ENCODE measurements around the gene ADGRF3.
"Not testable (repeated sequence)": the region's sequence is repeated elsewhere in the genome, so short reads cannot be mapped to it uniquely, and the experiment has no call there.

Gene ADGRF3, protein sequence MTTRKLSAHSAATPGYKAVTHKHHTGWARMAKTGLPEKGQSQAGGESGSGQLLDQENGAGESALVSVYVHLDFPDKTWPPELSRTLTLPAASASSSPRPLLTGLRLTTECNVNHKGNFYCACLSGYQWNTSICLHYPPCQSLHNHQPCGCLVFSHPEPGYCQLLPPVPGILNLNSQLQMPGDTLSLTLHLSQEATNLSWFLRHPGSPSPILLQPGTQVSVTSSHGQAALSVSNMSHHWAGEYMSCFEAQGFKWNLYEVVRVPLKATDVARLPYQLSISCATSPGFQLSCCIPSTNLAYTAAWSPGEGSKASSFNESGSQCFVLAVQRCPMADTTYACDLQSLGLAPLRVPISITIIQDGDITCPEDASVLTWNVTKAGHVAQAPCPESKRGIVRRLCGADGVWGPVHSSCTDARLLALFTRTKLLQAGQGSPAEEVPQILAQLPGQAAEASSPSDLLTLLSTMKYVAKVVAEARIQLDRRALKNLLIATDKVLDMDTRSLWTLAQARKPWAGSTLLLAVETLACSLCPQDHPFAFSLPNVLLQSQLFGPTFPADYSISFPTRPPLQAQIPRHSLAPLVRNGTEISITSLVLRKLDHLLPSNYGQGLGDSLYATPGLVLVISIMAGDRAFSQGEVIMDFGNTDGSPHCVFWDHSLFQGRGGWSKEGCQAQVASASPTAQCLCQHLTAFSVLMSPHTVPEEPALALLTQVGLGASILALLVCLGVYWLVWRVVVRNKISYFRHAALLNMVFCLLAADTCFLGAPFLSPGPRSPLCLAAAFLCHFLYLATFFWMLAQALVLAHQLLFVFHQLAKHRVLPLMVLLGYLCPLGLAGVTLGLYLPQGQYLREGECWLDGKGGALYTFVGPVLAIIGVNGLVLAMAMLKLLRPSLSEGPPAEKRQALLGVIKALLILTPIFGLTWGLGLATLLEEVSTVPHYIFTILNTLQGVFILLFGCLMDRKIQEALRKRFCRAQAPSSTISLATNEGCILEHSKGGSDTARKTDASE

DNA sequence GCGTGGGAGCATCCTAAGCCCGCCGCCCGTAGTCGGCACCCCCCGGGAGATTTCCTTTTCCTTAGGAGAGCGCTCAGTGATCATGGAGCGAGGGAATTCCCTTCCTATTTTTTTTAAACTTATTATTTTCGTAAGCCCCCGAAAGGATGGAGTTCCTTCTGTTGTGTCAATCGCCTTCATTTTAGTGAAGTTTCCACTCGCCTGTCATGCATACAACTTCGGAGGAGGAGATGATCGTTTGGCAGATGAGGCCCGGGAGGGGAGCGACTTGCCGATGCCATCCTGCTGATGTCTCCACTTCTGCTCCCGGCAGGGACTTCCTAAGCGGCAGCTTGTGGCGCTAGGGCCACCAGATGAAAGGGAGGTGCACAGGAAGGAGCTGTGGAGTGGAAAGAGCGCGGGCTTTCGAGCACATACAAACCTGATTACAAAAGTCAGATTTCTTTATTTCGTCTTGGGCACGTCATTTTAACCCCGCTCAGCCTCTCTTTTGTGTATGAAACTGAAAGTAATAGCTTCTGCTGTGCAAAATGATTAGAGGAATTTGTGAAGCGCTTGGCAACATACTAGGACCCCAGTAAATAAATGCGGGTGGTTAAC is at the start of gene ADGRF3:
Gene ADGRF3, minus strand, starts transcription at position 336 of the 600 bp plus-strand sequence. CDS start 555 bp downstream, outside the sequence.
- DNase-seq, result peak; percentile 73

DNA sequence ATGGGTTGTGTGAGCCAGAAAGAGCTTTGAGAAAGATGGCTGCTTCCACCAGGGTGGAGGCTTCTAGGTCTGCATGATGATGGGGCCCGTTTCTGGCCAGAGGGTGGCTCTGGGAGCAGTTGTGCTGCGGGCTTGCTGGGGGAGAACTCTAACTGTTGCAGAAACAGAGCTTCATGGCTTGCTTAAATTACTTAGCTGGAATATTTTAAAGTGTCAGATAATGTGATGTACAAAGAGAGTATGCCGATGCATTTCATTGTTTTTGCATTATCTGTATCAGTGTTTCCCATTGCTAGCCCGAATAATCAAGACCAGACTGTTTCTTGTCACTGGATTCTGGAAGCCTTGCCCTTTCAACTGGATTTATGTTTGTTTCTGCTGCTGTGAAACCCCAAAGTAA is 48.8 kb upstream of the ADGRF3 start:
- DNase-seq, result peak; percentile 27

- no peak for DNase-seq
Observed at GRCh38 chr2:26394694-26395093, 48.1 kb upstream of the ADGRF3 start.

DNA sequence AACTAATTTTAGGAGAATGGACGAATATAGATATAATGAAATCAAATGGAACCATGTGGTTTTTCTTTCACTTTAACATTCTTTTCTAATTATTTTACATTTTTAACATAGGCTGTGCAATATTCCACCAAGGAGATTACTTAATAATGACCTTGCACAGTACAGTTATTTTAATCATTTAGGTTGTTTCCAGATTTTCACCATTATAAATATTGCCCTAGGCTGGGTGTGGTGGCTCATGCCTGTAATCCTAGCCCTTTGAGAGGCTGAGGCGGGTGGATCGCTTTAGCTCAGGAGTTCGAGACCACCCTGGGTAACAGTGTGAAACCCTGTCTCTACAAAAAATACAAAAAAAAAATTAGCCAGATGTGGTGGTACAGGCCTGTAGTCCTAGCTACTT is 40.6 kb upstream of the ADGRF3 start:
- no peak for DNase-seq

DNA sequence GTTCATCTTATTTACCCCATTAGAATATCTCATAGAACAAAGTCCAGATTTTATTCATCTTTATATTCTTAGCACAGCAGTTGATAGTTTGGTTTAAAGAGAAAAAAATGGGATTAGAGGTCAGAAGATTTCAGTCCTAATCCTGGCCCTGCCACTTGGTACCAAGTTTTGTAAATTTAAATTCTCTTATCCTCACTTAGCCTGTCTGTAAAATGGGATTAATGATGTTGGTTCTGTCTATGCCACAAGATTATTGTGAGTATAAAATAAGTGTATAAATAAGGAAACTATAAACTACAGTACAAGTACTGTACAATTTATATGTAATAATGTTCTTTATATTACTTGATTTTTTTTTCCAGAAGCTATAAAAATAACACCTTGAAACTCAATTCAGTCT is 38.0 kb upstream of the ADGRF3 start:
- DNase-seq, result no peak

- no peak for DNase-seq
Observed at GRCh38 chr2:26384183-26384582, 37.6 kb upstream of the ADGRF3 start.

DNA sequence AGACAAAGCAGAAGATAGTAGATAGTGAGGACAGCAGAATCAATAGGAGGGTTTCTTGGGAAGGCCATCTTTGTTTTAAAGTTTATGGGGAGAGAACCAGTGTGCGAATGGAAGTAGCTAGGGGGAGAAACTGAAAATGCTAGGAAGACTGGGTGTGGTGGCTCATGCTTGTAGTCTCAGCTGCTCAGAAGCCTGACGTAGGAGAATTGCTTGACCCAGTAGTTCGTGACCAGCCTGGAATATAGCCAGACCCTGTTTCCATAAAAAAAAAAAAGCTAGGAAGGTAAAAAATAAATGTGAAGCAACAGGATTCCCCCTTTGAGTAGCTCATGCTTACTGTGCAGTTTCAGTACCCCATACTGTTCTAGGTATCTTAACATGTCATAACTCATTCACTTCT is 36.0 kb upstream of the ADGRF3 start:
- DNase-seq, result no peak

- peak; percentile 76 for DNase-seq
Observed at GRCh38 chr2:26380281-26380680, 33.7 kb upstream of the ADGRF3 start.

- no peak for DNase-seq
Observed at GRCh38 chr2:26376799-26377198, 30.2 kb upstream of the ADGRF3 start.

GRCh38 chr2:26370909-26371308 is 24.3 kb upstream of the ADGRF3 start:
- not testable (repeated sequence) for DNase-seq

DNA sequence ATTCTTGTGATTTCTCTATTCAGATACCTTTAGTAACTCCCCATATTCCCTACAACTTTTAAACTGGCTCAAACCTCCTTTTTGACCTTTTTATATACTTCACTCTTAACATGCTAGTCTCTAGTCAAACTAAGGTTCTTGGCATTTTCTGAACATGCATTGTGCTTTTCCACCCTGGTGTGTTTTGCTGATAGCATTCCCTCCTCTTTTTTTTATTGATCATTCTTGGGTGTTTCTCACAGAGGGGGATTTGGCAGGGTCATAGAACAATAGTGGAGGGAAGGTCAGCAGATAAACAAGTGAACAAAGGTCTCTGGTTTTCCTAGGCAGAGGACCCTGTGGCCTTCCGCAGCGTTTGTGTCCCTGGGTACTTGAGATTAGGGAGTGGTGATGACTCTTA is 23.1 kb upstream of the ADGRF3 start:
- not testable (repeated sequence) for DNase-seq

DNA sequence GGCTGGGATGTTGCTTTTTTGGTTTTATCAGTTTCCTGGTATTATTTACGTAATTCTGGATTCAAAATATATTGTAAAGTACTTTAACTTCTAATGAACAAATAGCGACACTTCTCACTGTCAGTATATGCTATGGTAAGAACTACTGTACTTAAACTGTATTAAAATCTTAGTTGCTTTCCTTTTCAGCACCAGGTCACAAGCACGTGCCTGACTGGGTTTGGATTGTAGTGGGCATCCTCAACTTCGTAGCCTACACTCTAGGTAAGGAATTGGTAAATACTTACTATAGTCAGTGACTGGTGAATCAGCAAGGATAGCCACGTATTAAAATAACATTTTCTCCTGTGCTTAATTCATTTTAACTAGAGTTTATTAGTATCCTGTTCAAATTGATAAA is 20.4 kb upstream of the ADGRF3 start:
- no peak for DNase-seq

DNA sequence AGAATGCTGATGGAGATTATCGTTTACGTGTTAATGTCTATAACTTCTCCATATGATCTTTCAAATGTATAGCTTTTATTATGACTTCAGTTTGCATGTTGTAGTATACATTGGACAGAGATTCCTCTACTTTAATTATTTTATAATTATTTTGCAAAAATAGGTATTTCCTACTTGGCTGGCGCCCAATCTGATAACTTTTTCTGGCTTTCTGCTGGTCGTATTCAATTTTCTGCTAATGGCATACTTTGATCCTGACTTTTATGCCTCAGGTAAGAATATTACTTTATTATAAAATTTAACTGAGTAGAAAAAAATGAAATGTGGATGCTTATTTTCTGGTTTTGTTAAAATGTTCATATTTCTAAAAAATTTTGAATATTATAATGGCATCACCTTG is 18.1 kb upstream of the ADGRF3 start:
- no peak for DNase-seq

DNA sequence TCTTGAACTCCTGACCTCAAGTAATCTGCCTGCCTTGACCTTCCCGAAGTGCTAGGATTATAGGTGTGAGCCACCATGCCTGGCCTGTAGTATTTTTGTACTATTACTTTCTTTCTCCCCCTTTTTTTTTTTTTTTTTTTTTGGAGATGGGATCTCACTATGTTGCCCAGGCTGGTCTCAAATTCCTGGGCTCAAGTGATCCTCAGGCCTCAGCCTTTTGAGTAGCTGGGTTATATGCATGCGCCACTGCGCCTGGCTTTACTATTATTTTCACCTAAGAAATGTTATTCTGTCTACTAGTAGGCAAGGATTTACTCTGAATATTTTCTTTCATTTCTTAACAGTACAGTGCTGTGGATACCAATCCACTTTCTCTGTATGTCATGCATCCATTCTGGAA is 17.4 kb upstream of the ADGRF3 start:
- DNase-seq, result no peak

- no peak for DNase-seq
Observed at GRCh38 chr2:26363323-26363722, 16.7 kb upstream of the ADGRF3 start.

- DNase-seq, result no peak
Observed at GRCh38 chr2:26359886-26360473, 13.4 kb upstream of the ADGRF3 start.

- no peak for DNase-seq
Observed at GRCh38 chr2:26356771-26357170, 10.2 kb upstream of the ADGRF3 start.

DNA sequence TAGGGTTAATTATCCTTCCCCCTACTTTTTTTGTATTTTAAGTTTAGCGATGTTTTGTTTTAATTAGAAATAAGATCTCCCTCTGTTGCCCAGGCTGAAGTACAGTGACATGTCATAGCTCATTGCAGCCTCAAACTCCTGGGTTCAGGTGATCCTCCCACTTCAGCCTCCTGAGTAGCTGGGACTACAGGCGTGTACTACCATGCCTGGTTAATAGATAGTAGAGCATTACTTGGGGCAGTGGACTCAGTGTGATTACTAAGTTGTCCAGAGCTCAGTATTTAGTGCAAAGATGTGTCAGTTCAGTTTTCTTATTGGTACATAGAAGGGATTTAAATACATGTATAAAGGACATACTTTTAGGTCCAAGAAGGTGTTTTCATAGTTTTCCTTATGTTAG is 9.5 kb upstream of the ADGRF3 start:
- no peak for DNase-seq

DNA sequence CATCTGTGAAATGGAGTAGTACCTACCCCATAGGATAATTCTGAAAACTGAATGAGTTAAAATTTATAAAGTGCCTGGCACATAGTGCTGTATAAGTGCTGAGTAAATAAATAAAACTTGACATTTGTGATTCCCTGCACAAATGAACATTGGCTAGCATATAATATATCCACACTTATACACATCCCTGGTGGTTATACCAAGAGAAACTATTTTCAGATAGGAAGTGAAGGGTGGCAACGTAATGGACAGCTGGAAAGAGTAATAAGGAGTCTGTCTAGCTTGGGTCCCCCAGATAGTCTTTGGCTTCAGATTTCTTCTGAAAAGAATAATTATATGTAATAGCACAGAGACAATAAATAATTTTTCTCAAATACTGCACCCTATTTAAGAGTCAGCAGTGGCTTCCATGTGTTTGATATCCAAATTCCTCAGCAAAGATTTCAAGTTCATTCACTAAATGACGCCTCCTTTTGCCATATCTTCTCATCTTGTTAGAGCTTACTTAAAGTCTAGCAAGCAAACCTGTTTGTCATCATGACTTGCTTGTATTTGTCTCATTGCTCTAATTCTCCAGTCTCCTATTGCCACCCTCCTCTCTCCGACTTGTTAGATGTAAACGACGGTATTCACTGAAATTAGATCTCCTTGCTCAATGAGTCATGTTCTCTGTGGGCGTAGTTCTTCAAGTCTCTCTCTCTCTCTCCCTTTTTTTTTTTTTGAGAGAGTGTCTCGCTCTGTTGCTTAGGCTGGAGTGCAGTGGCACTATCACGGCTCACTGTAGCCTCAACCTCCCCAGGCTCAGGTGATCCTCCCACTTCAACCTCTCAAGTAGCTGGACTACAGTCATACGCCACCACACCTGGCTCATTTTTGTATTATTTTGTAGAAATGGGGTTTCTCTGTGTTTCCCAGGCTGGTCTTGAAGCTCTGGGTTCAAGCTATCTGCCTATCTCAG is 8.7 kb upstream of the ADGRF3 start:
- no peak for DNase-seq

DNA sequence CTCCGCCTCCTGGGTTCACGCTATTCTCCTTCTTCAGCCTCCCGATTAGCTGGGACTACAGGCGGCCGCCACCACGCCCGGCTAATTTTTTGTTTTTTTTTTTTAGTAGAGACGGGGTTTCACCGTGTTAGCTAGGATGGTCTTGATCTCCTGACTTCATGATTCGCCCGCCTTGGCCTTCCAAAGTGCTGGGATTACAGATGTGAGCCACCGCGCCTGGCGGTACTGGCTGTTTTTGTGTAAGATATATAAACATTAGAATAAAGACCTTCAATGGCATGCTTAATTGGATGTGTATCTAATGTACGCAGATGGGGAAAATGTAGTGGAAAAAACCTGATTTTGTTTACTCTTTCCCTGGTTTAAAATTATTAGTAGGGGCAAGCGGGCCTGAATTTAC is 7.9 kb upstream of the ADGRF3 start:
- not testable (repeated sequence) for DNase-seq

DNA sequence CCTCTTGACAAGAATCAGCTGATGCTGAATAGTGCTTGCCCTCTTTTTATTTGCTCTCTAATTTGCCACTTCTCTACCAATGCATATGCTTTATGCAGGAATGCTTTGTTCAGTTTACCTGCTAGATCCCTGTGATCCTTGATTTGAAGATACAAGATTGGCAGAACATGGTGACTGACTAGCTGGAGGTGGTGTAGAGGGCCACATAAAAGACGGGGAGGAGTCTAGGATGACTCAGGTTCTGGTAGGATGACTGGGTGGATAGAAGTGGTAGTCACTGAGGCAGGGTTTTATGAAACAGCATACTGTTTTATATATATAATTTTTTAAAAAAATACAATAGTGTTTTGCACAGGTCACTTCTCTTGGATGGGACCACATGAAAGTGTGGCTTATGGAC is 6.3 kb upstream of the ADGRF3 start:
- DNase-seq, result no peak

All from NCI-H345 (cell line).